Measurements from ENCODE around the gene ZCCHC2.

ZCCHC2 gene

DNA sequence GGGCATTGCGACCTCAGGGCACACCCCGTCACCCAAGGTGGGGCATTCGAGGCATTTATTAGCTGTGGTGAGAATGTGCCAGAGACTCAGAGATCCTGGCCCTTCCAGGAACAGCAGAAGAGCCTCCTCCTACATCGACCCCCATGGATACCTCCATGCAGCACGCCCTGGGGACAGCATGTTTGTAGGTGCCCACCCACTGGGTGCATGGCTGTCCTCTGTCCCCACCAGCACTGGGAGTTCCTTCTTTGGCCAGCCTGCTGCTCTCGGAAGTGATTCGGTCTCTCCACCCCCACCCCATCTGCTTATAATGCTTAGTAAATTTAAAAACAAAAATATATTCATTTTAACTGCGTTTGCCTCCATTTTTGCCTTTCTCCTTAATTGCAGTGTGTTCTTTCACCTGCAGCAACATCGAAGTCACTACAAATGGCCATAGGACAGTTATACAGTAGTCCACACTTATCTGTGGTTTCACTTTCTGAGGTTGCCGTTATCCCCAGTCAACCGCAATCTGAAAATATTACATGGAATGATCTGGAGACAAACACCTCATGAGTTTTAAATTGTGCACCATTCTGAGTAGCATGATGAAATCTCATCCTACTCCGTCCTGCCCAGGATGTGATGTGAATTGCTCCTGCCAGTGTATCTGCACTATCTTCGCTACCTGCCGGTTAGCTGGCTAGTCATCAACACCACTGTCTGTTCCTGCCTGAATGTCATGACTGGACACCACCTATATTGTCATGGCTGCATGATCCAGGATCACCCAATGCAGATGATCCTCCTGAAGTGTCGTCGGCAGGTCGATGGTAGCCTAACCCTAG, 29.6 kb upstream of the ZCCHC2 start:
- Histone ChIP-seq H2AFZ (ENCODE audit: low read depth) (no peak overlapping the region), H4K20me1 (ENCODE audit: insufficient read depth) (no peaks in the 10 kb centered on the region), H3K36me3 (ENCODE audit: insufficient read depth) (no peaks in the 10 kb centered on the region), H3K4me2 (no peak overlapping the region), H3K4me3 (IDR thresholded peaks at IDR 0.05; ENCODE audit: insufficient read depth, low read depth, low read length) (no peak overlapping the region), H3K27me3 (ENCODE audit: insufficient read depth, low read depth) (no peaks in the 10 kb centered on the region), H3K4me1 (ENCODE audit: low read depth, poor library complexity, severe bottlenecking) (no peaks in the 10 kb centered on the region), H3K79me2 (ENCODE audit: insufficient read depth, low read depth) (no peaks in the 10 kb centered on the region), H3K9ac (no peak overlapping the region), H3K27ac (no peak overlapping the region)
- TF ChIP-seq, protein P1, sequence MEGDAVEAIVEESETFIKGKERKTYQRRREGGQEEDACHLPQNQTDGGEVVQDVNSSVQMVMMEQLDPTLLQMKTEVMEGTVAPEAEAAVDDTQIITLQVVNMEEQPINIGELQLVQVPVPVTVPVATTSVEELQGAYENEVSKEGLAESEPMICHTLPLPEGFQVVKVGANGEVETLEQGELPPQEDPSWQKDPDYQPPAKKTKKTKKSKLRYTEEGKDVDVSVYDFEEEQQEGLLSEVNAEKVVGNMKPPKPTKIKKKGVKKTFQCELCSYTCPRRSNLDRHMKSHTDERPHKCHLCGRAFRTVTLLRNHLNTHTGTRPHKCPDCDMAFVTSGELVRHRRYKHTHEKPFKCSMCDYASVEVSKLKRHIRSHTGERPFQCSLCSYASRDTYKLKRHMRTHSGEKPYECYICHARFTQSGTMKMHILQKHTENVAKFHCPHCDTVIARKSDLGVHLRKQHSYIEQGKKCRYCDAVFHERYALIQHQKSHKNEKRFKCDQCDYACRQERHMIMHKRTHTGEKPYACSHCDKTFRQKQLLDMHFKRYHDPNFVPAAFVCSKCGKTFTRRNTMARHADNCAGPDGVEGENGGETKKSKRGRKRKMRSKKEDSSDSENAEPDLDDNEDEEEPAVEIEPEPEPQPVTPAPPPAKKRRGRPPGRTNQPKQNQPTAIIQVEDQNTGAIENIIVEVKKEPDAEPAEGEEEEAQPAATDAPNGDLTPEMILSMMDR (conservative IDR thresholded peaks at IDR 0.05; ENCODE audit: low read depth, low read length), result no peak

DNA sequence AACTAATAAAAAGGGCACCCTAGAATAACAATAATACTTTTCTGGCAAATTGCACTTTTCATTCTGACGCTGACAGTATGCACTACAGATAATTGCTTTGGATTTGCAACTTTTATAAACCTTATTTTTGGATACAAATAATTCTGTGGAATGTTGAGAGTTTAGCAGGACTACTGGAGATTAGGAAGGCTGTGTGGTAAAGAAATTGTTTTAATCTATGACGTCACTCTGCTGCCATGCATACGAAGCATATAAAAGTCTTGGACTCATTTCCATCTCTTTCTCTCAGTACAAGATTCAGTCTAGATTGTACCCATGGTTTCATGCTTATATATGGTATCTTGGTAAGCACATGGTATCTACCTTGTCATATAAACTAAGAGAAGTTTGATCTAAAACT, 28.1 kb upstream of the ZCCHC2 start:
- TF ChIP-seq, protein P1 (conservative IDR thresholded peaks at IDR 0.05; ENCODE audit: low read depth, low read length), result no peak
- no peaks in the 10 kb centered on the region for H4K20me1 ChIP-seq (ENCODE audit: insufficient read depth)
- no peaks in the 10 kb centered on the region for H3K4me1 ChIP-seq (ENCODE audit: low read depth, poor library complexity, severe bottlenecking)
- no peak overlapping the region for H2AFZ ChIP-seq (ENCODE audit: low read depth)
- H3K36me3 ChIP-seq (ENCODE audit: insufficient read depth), result no peaks in the 10 kb centered on the region
- H3K4me2 ChIP-seq, result no peak overlapping the region
- H3K9ac ChIP-seq, result no peak overlapping the region
- H3K27ac ChIP-seq, result no peak overlapping the region
- H3K27me3 ChIP-seq (ENCODE audit: insufficient read depth, low read depth), result no peaks in the 10 kb centered on the region
- no peaks in the 10 kb centered on the region for H3K79me2 ChIP-seq (ENCODE audit: insufficient read depth, low read depth)
- no peak overlapping the region for H3K4me3 ChIP-seq (IDR thresholded peaks at IDR 0.05; ENCODE audit: insufficient read depth, low read depth, low read length)

- no peaks in the 10 kb centered on the region for H4K20me1 ChIP-seq (ENCODE audit: insufficient read depth)
- no peak overlapping the region for H2AFZ ChIP-seq (ENCODE audit: low read depth)
- H3K27me3 ChIP-seq (ENCODE audit: insufficient read depth, low read depth), result no peaks in the 10 kb centered on the region
- no peak overlapping the region for H3K4me2 ChIP-seq
- TF ChIP-seq, protein P1 (conservative IDR thresholded peaks at IDR 0.05; ENCODE audit: low read depth, low read length), result no peak
- H3K36me3 ChIP-seq (ENCODE audit: insufficient read depth), result no peaks in the 10 kb centered on the region
- no peaks in the 10 kb centered on the region for H3K4me1 ChIP-seq (ENCODE audit: low read depth, poor library complexity, severe bottlenecking)
- no peaks in the 10 kb centered on the region for H3K79me2 ChIP-seq (ENCODE audit: insufficient read depth, low read depth)
- H3K27ac ChIP-seq, result no peak overlapping the region
- no peak overlapping the region for H3K9ac ChIP-seq
- no peak overlapping the region for H3K4me3 ChIP-seq (IDR thresholded peaks at IDR 0.05; ENCODE audit: insufficient read depth, low read depth, low read length)
Observed at GRCh38 chr18:62496262-62496661, 26.6 kb upstream of the ZCCHC2 start.

GRCh38 chr18:62497190-62497772, 25.5 kb upstream of the ZCCHC2 start:
- Histone ChIP-seq H2AFZ (ENCODE audit: low read depth) (no peak overlapping the region), H3K9ac (no peak overlapping the region)

More at GRCh38 chr18:62497190-62497772, 25.5 kb upstream of the ZCCHC2 start:
- H3K27me3 ChIP-seq (ENCODE audit: insufficient read depth, low read depth), result no peaks in the 10 kb centered on the region
- H3K4me3 ChIP-seq (IDR thresholded peaks at IDR 0.05; ENCODE audit: insufficient read depth, low read depth, low read length), result no peak overlapping the region
- H3K4me1 ChIP-seq (ENCODE audit: low read depth, poor library complexity, severe bottlenecking), result no peaks in the 10 kb centered on the region
- TF ChIP-seq, protein P1 (conservative IDR thresholded peaks at IDR 0.05; ENCODE audit: low read depth, low read length), result no peak
- H4K20me1 ChIP-seq (ENCODE audit: insufficient read depth), result no peaks in the 10 kb centered on the region
- H3K36me3 ChIP-seq (ENCODE audit: insufficient read depth), result no peaks in the 10 kb centered on the region
- no peaks in the 10 kb centered on the region for H3K79me2 ChIP-seq (ENCODE audit: insufficient read depth, low read depth)
- no peak overlapping the region for H3K4me2 ChIP-seq
- H3K27ac ChIP-seq, result no peak overlapping the region

Measured in KMS-11 (cell line).